ENCODE results near the gene TMEM44. TPM values are rescaled to one million over a fixed set of nuclear protein-coding genes. Genes with fewer than 3 reads are reported as not detected.

TMEM44 gene
- total RNA-seq, 1 experiment from 2014 or later, result 6.5 TPM

DNA sequence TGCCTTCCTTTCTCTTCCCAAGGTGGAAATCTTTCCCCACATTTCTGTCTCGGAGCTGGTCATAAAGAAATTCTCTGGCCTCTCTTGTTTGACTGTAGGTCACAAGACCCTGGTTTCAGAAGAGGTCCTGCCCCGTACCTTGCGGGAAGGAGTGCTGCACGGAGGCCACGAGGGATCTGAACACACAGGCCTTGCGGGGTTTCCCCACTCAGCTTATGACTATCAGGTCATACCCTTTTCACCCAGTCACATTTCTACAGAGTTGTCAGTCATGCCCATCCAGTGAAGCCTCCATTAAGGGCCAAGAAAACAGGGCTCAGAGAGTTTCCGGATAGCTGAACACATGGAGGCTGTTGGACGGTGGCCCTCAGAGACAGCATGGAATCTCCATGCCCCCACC, 91.7 kb downstream of the TMEM44 start:
- in situ Hi-C loops (cut with HindIII; ENCODE audit: low sequenced_read_pairs), result no loop called here
- DNase-seq (ENCODE audit: low spot score), result no peak

DNA sequence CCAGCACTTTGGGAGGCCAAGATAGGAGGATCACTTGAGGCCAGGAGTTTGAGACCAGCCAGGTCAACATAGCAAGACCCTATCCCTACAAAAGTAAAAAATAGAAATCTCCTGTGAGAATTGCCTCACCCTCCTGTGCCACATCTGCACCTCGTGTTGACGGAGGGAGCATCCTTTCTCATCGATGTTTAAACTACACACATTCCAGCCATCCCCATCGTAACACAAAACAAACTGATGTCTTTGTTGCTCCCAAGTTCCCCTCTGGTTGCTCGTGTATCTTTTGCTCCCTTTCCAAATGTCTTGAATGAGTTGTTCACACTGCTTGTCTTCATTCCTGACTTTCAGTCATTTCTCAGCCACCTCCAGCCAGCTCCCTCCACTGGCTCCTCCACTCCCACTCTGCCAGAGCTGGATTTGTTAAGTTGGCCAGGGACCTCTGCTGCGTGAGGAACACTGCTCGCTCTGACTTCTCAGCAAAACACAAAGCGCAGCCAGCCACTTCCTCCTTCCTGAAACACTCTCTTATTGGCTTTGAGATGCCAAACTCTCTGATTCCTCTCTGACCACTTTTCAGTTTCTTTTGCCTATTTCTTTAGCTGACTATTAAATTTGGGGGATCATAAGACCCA, 92.8 kb downstream of the TMEM44 start:
- peak; percentile 8 for DNase-seq (ENCODE audit: low spot score)
- in situ Hi-C loops (cut with HindIII; ENCODE audit: low sequenced_read_pairs), result no loop called here

DNA sequence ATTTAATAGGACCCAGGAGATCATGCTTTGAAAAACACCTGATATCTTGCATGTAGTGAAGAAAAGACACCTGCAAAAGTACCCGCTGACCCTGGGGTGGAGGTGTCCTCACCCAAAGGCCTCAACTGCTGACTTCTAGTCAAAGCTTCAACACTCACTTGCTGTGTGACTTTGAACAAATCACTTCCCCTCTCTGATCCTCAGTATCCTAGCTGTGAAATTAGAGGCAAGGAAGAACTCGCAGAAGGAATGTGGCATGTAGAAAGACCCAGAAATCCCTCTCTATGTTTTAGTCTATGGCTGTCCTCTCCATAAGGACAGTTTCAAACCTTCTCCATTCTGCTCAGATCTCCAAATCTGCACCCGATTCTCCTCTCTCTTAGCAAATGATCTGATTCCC, 93.7 kb downstream of the TMEM44 start:
- no peak for DNase-seq (ENCODE audit: low spot score)
- in situ Hi-C loops (cut with HindIII; ENCODE audit: low sequenced_read_pairs), result no loop called here

DNA sequence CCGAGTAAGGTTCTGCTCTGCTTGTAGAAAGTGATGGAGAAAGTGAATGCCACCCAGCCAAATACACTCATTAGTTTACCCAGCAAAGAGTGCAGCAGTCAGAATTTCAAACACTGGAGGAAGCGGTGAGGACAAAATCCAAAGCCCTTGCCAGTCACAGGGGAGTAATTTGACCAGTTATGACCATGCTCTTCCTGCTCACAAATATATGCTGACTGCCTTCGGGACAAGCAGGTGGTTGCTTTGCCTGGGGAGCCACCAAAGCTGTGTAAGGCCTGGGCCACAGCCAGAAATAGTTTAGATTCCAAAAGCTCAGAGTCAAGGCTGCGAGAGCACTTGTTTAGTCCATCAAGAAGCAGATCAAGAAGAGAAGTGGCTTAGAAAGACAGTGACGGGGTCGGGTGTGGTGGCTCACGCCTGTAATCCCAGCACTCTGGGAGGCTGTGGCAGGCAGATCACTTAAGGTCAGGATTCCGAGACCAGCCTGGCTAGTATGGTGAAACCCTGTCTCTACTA, 95.4 kb downstream of the TMEM44 start:
- in situ Hi-C loops (cut with HindIII; ENCODE audit: low sequenced_read_pairs), result no loop called here
- DNase-seq (ENCODE audit: low spot score), result no peak

Other genes starting within 250 kb of the TMEM44 start
- gene GP5, start 234.2 kb downstream of the TMEM44 start, total RNA-seq (2014; rRNA removed; shearing (Covaris generic)), result not detected in 2 replicates
- gene ATP13A3, start 146.4 kb downstream of the TMEM44 start, total RNA-seq (2014; rRNA removed; shearing (Covaris generic)), result 47.9 and 60.2 TPM in 2 replicates
- 38.4 and 39.1 TPM in 2 replicates for gene LSG1, start 38.8 kb upstream of the TMEM44 start, total RNA-seq (2014; rRNA removed; shearing (Covaris generic))
- gene FAM43A, start 52.5 kb upstream of the TMEM44 start, total RNA-seq (2014; rRNA removed; shearing (Covaris generic)), result 9.6 and 13.2 TPM in 2 replicates

All from G401 (cell line).